EL (cell line): ENCODE results near the gene CGB1.
"Not testable (repeated sequence)": the region's sequence is repeated elsewhere in the genome, so short reads cannot be mapped to it uniquely, and the experiment has no call there.

Source experiments
- DNase-seq: peaks from one replicate; pipeline ENCODE4 v3.0.0-alpha.2; 2016

CGB1 gene

GRCh38 chr19:49036815-49037214 is at the start of gene CGB1:
Gene CGB1, minus strand, starts transcription at chr19:49036895. Its CDS starts 184 bp downstream, at chr19:49036711.
- not testable (repeated sequence) for DNase-seq

GRCh38 chr19:49086296-49086695 is 49.6 kb upstream of the CGB1 start:
- DNase-seq, result no peak

- no peak for DNase-seq
Observed at GRCh38 chr19:49085868-49086232, 49.2 kb upstream of the CGB1 start.

- peak; percentile 99 for DNase-seq
Observed at GRCh38 chr19:49085020-49085867, 48.5 kb upstream of the CGB1 start, which contains the start of gene SNRNP70. Gene SNRNP70, plus strand, starts transcription at chr19:49085451. Its CDS starts 964 bp downstream, at chr19:49086415.

GRCh38 chr19:49084206-49085019 is 47.7 kb upstream of the CGB1 start:
- no peak for DNase-seq

GRCh38 chr19:49081273-49081672 is 44.6 kb upstream of the CGB1 start:
- no peak for DNase-seq

- no peak for DNase-seq
Observed at GRCh38 chr19:49080392-49080791, 43.7 kb upstream of the CGB1 start.

GRCh38 chr19:49074869-49075268 is 38.2 kb upstream of the CGB1 start:
- peak; percentile 65 for DNase-seq

GRCh38 chr19:49073514-49074378 is 37.1 kb upstream of the CGB1 start:
- DNase-seq, result peak; percentile 55

- no peak for DNase-seq
Observed at GRCh38 chr19:49071860-49072547, 35.3 kb upstream of the CGB1 start.

GRCh38 chr19:49070416-49070815 is 33.7 kb upstream of the CGB1 start:
- no peak for DNase-seq

GRCh38 chr19:49069026-49069425 is 32.3 kb upstream of the CGB1 start:
- DNase-seq, result no peak

GRCh38 chr19:49067554-49067953 is 30.9 kb upstream of the CGB1 start:
- DNase-seq, result no peak

GRCh38 chr19:49065905-49066512 is 29.3 kb upstream of the CGB1 start:
- DNase-seq, result no peak

- DNase-seq, result peak; percentile 28
Observed at GRCh38 chr19:49064768-49065611, 28.3 kb upstream of the CGB1 start, which contains the start of gene NTF4. Gene NTF4, minus strand, starts transcription at chr19:49064818. Its CDS starts 2,821 bp downstream, at chr19:49061997.

GRCh38 chr19:49064029-49064629 is 27.4 kb upstream of the CGB1 start:
- no peak for DNase-seq

GRCh38 chr19:49061445-49061844 is 24.8 kb upstream of the CGB1 start:
- no peak for DNase-seq

GRCh38 chr19:49061000-49061399 is 24.3 kb upstream of the CGB1 start:
- no peak for DNase-seq

GRCh38 chr19:49059053-49059452 is 22.4 kb upstream of the CGB1 start:
- no peak for DNase-seq

GRCh38 chr19:49058562-49058961 is 21.9 kb upstream of the CGB1 start:
- peak; percentile 43 for DNase-seq
